Right lobe of liver (tissue), 6 donors: ENCODE results near the gene ZNF789. TPM values are rescaled to one million over a fixed set of nuclear protein-coding genes. Genes with fewer than 3 reads are reported as not detected.

Experiments
- ATAC-seq, 4 donors: fragments of 200-7000 bp; cut with Tn5 transposase; one replicate each; pipeline ENCODE4 v1.9.1; 2020; ENCODE audit warnings: mild to moderate bottlenecking in 4 of 4, moderate library complexity in 4 of 4
- DNase-seq, 3 donors: peaks; one replicate each; pipeline ENCODE4 v3.0.0-alpha.2; 2020
- H3K27ac ChIP-seq, 3 donors: fragments of 200-600 bp; one replicate each; pipeline ENCODE4 v1.8.0; 2022
- H3K27me3 ChIP-seq, 2 donors: fragments of 200-600 bp; one replicate each; pipeline ENCODE4 v1.8.0; 2022
- H3K36me3 ChIP-seq, 4 donors: fragments of 200-600 bp; sonication (generic) in 1 of 4; one replicate each; pipeline versions ENCODE4 v1.5.1 to v1.8.0; 2017 to 2022; ENCODE audit warnings: control low read depth in 1 of 4
- H3K4me1 ChIP-seq, 4 donors: fragments of 200-600 bp; sonication (generic) in 1 of 4; one replicate each; pipeline versions ENCODE4 v1.5.1 to v1.8.0; 2017 to 2022; ENCODE audit warnings: control low read depth in 1 of 4
- H3K4me3 ChIP-seq, 3 donors: fragments of 200-600 bp; one replicate each; pipeline ENCODE4 v1.8.0; 2022
- H3K9me3 ChIP-seq, 4 donors: fragments of 200-600 bp; sonication (generic) in 1 of 4; one replicate each; pipeline versions ENCODE4 v1.5.1 to v1.8.0; 2017 to 2022; ENCODE audit warnings: control low read depth in 1 of 4
- POLR2A ChIP-seq: fragments of 450-650 bp; IDR thresholded peaks from one replicate; pipeline ENCODE4 v1.6.1; 2017; ENCODE audit warnings: antibody characterized with exemption, mild to moderate bottlenecking
- WGBS: methylation state at CpG from one replicate; pipeline ENCODE4 v1.1.6; 2018; ENCODE audit warnings: low coverage, low lambda C conversion rate; ENCODE audit not compliant: insufficient coverage; ENCODE audit errors: missing lambda C conversion rate; 5-methylcytosine and 5-hydroxymethylcytosine counted together
- intact Hi-C, 2 donors: fragments of 100-400 bp; cut with DNase I; formaldehyde crosslinking; loops; one replicate each; pipeline versions ENCODE4 v1.11.2 to v1.14.1; 2022
- total RNA-seq, 6 experiments: library from RNA; depleted of rRNA in 2 of 6; stranded (reverse); fragments of >200 nt in 2 of 6; fragmentation: NEBNext Ultra II Directional in 3 of 6; extraction: Animal tissue kit (Norgen Biotek cat#: 25700) in 3 of 6; gene quantifications; one replicate each; pipeline versions ENCODE4 v1.1.0 to v1.2.4, GENCODE V29; 2016 to 2023
- TF ChIP-seq, protein P1 (sequence below), 4 donors: fragments of 200-600 bp in 3 of 4; fragments of 450-650 bp in 1 of 4; IDR thresholded peaks; one replicate each; pipeline versions ENCODE4 v1.5.1 to v1.8.0; 2016 to 2022; ENCODE audit warnings: antibody characterized with exemption in 4 of 4, mild to moderate bottlenecking in 2 of 4
- donor health status: DM: no; HTN: yes; CAD: no.
- donor health status: DM: no; HTN: no; CAD: no.
- donor health status: DM: no; HTN: no; CAD: no.
- donor health status: DM: no; HTN: yes; CAD: no.
- donor health status: DM: no; HTN: yes; CAD: no.

The ZNF789 gene
- total RNA-seq, 6 experiments from 2014 or later, result 2.8 to 5.6 (median 4.0) TPM

DNA sequence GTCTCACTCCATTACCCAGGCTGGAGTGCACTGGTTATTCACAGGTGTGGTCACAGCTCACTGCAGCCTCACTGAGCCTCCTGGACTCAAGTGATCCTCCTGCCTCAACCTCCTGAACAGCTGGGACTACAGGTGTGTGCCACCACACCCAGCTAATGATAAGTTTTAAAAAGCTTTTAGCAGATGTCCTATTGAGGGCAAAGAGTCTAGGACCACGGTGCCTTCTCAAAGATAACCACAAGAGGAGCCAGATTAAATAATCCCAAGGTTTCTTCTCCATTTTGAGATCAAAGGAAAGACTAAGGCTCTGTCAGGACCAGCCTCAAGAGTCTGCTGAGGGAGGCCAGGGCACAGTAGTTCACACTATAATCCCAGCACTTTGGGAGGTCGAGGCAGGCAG, 11.5 kb upstream of the ZNF789 start:
- H3K36me3 ChIP-seq, result peaks cover 0 to 35% (median 14%) of the 10 kb centered on the region in 4 donors
- ATAC-seq, result no peak
- TF ChIP-seq, protein P1, sequence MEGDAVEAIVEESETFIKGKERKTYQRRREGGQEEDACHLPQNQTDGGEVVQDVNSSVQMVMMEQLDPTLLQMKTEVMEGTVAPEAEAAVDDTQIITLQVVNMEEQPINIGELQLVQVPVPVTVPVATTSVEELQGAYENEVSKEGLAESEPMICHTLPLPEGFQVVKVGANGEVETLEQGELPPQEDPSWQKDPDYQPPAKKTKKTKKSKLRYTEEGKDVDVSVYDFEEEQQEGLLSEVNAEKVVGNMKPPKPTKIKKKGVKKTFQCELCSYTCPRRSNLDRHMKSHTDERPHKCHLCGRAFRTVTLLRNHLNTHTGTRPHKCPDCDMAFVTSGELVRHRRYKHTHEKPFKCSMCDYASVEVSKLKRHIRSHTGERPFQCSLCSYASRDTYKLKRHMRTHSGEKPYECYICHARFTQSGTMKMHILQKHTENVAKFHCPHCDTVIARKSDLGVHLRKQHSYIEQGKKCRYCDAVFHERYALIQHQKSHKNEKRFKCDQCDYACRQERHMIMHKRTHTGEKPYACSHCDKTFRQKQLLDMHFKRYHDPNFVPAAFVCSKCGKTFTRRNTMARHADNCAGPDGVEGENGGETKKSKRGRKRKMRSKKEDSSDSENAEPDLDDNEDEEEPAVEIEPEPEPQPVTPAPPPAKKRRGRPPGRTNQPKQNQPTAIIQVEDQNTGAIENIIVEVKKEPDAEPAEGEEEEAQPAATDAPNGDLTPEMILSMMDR (IDR thresholded peaks at IDR 0.05), result no peak
- no CpG with 5 or more reads among the region's 2 CpGs for WGBS
- intact Hi-C loops, result no loop called here
- no peak overlapping the region for H3K27ac ChIP-seq
- H3K27me3 ChIP-seq, result no peaks in the 10 kb centered on the region
- no peaks in the 10 kb centered on the region for H3K9me3 ChIP-seq
- H3K4me1 ChIP-seq, result peaks cover 0 to 21% (median 4%) of the 10 kb centered on the region in 4 donors
- H3K4me3 ChIP-seq, result no peak overlapping the region
- no peak for DNase-seq

DNA sequence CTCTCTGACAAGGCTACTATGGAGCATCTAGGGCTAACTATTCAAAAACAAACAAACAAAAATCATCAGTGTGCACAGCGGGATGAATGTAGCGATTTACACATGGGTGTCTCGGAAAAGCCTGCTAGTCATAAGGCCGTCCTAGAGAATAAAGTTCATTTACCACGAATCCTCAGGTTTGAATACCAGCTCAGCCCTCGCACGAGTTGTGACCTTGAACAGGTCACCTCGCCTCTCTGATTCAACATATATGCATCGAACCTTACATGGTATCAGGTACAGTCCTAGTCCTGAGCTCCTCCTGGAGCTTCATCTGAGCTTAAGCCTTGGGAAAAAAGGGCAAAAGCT, 7.3 kb upstream of the ZNF789 start:
- 2% methylated on average over 7 of the region's 9 CpGs for WGBS

DNA sequence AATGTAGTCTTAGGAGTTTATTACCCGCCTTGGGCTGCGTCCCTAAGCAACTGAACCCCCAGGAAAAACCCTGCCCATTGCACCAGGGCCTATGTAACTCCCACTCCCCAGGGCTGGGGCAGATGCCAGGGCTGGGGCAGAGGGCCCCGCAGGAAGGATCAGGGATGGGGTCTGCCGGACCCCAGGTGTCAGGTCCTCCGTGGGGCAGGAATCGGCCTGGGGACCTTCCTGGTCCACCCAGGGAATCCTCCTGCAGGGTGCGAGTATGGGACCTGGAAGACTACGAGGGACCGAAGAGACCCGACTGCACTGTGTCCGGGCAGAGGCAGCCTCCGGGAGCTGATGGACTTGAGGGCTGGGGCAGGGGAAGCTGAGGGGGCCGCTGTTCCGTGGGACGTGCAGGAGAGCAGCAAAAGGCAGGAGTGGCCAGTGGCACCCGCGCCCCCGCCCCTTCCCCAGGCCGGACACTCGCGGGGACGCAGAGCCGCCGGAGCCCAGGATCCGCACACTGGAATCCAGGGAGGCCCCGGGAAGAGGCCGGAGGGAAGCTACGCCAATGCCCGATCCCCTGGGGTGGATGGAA, 4.3 kb upstream of the ZNF789 start:
- DNase-seq (no peak), ATAC-seq (no peak)
- 91% methylated on average over 16 of the region's 29 CpGs for WGBS
- no peak overlapping the region for H3K4me3 ChIP-seq
- TF ChIP-seq, protein P1 (IDR thresholded peaks at IDR 0.05), result no peak
- TF ChIP-seq POLR2A, result no peak
- no peak overlapping the region for H3K27ac ChIP-seq
- H3K27me3 ChIP-seq, result no peaks in the 10 kb centered on the region
- peaks cover 0 to 23% (median 4%) of the 10 kb centered on the region in 4 donors for H3K4me1 ChIP-seq
- intact Hi-C loops, result no loop called here
- H3K36me3 ChIP-seq, result no peaks in the 10 kb centered on the region
- H3K9me3 ChIP-seq, result no peaks in the 10 kb centered on the region

More for the DNA sequence above, 7.3 kb upstream of the ZNF789 start:
- DNase-seq (no peak), ATAC-seq (peak in 3 of 4 donors; percentile 1 to 8 (median 2))
- TF ChIP-seq, protein P1 (IDR thresholded peaks at IDR 0.05), result no peak
- no peak for TF ChIP-seq POLR2A
- H3K27ac ChIP-seq, result peak overlapping the region; percentile 76 to 92 (median 84)
- no peaks in the 10 kb centered on the region for H3K9me3 ChIP-seq
- no peaks in the 10 kb centered on the region for H3K36me3 ChIP-seq
- intact Hi-C loops, result no loop called here
- H3K4me1 ChIP-seq, result peaks cover 0 to 24% (median 4%) of the 10 kb centered on the region in 4 donors
- no peaks in the 10 kb centered on the region for H3K27me3 ChIP-seq
- H3K4me3 ChIP-seq, result peak overlapping the region; percentile 79 to 98 (median 97)

DNA sequence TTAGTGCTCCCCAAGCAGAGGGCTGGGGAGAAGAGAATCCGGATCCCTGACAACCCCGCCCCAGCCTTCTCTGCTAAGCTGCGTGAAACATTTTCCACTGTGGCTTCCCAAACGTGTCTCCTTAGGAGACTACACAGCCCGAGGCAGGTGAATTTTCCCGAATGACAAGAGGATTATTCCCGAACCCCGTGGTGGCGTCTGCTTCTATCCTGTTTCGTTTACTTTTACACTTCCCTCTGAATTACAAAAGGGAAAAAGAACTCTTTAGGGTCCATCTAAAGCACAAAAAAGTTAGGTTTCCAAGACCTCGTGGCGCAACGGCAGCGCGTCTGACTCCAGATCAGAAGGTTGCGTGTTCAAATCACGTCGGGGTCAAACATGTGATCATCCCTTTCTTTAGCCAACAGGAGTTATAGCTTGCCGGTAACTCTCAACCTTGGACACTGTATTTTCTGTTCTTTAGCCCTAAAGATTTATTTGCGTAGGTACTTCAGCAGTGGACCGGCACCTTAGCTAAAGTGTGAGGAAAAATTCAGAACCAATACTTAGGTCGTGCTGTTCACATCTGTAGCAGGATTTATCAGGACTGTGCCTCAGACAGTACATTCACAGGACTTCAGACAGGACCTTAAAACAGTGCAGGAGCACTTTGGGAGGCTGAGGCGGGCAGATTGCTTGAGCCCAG, 3.2 kb upstream of the ZNF789 start:
- DNase-seq (no peak), ATAC-seq (no peak)
- Histone ChIP-seq H3K9me3 (no peaks in the 10 kb centered on the region), H3K4me1 (peaks cover 0 to 20% (median 7%) of the 10 kb centered on the region in 4 donors), H3K36me3 (no peaks in the 10 kb centered on the region), H3K27me3 (no peaks in the 10 kb centered on the region), H3K4me3 (no peak overlapping the region), H3K27ac (no peak overlapping the region)
- intact Hi-C loops, result no loop called here
- WGBS, result 33% methylated on average over 19 of the region's 23 CpGs
- TF ChIP-seq, protein P1 (IDR thresholded peaks at IDR 0.05), result no peak
